C4-2B (cell line): ENCODE measurements around the gene MTHFR.

ENCODE experiments used
- CTCF ChIP-seq: fragments of 450-650 bp; conservative IDR thresholded peaks from 2 replicates; pipeline ENCODE4 v1.5.1; 2017; ENCODE audit warnings: mild to moderate bottlenecking
- ZFX ChIP-seq: fragments of 450-650 bp; IDR thresholded peaks from 2 replicates; pipeline ENCODE4 v1.6.1; 2017

DNA sequence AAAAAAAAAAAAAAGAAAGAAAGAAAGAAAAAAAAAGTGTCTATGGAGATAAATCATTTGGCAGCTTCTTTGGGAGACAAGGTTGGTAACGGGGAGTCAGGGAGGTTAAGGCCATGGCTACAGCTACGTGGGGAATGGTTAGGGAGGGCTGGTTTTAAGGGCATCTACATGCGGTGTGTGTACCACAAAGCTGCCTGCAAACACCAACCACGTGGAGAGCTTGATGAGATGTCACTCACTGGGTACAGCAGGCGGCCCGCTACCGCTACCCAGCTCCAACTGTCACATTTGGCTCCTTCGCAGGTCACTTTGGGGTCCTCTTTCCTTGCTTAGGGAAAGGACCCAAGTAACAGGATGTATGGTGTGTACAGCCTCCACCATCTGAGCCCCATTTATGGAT is 48.8 kb upstream of the MTHFR start:
- no peak for TF ChIP-seq CTCF
- no peak for TF ChIP-seq ZFX
